Liver (tissue), 9 donors: ENCODE measurements around the gene PRPF19. TPM values are rescaled to one million over a fixed set of nuclear protein-coding genes. Genes with fewer than 3 reads are reported as not detected.

ENCODE experiments used
- DNase-seq: peaks from one replicate; pipeline ENCODE4 v3.0.0-alpha.2; 2017; ENCODE audit warnings: low spot score
- H3K27ac ChIP-seq, 2 donors: one replicate each; pipeline ENCODE4 v1.7.0; 2013; ENCODE audit warnings: inconsistent platforms in 2 of 2, low read length in 2 of 2, control low read depth in 1 of 2, low read depth in 1 of 2, mild to moderate bottlenecking in 1 of 2
- H3K27me3 ChIP-seq, 4 donors: one replicate each; pipeline versions ENCODE4 v1.6.1 to v1.7.0; 2013; ENCODE audit warnings: low read length in 3 of 4, inconsistent platforms in 1 of 4, mild to moderate bottlenecking in 1 of 4, moderate library complexity in 1 of 4; ENCODE audit not compliant: control insufficient read depth in 4 of 4, insufficient read depth in 4 of 4
- H3K36me3 ChIP-seq, 4 donors: one replicate each; pipeline versions ENCODE4 v1.6.1 to v1.7.0; 2013; ENCODE audit warnings: low read length in 3 of 4, mild to moderate bottlenecking in 3 of 4, low read depth in 1 of 4, moderate library complexity in 1 of 4; ENCODE audit not compliant: control insufficient read depth in 4 of 4, insufficient read depth in 3 of 4
- H3K4me1 ChIP-seq, 4 donors: one replicate each; pipeline versions ENCODE4 v1.6.1 to v1.7.0; 2013; ENCODE audit warnings: low read length in 3 of 4, mild to moderate bottlenecking in 3 of 4, moderate library complexity in 1 of 4; ENCODE audit not compliant: control insufficient read depth in 4 of 4, insufficient read depth in 4 of 4
- H3K4me3 ChIP-seq, 3 donors: one replicate each; pipeline versions ENCODE4 v1.6.1 to v1.7.0; 2013; ENCODE audit warnings: low read length in 3 of 3, control low read depth in 1 of 3, low read depth in 1 of 3, mild to moderate bottlenecking in 1 of 3
- H3K9ac ChIP-seq, 2 donors: one replicate each; pipeline ENCODE4 v1.7.0; 2013; ENCODE audit warnings: low read length in 2 of 2, mild to moderate bottlenecking in 2 of 2, moderate library complexity in 2 of 2, control low read depth in 1 of 2, low read depth in 1 of 2
- H3K9me3 ChIP-seq, 4 donors: one replicate each; pipeline versions ENCODE4 v1.6.1 to v1.7.0; 2013; ENCODE audit warnings: low read length in 3 of 4; ENCODE audit not compliant: control insufficient read depth in 4 of 4
- CTCF ChIP-seq: fragments of 150-350 bp; IDR thresholded peaks from 2 replicates; pipeline ENCODE4 v1.5.1; 2017; ENCODE audit warnings: improper control_type of control experiment, low read depth, low read length; ENCODE audit not compliant: missing input control
- EGR1 ChIP-seq, 2 donors: IDR thresholded peaks; 2 replicates each; pipeline ENCODE4 v1.6.1; 2016 to 2018; ENCODE audit warnings: antibody characterized with exemption in 2 of 2, low read depth in 2 of 2
- FOXA1 ChIP-seq: IDR thresholded peaks from 2 replicates; pipeline ENCODE4 v1.6.1; 2016; ENCODE audit warnings: antibody characterized with exemption
- FOXA2 ChIP-seq: IDR thresholded peaks from 2 replicates; pipeline ENCODE4 v1.6.1; 2016; ENCODE audit warnings: antibody characterized with exemption
- HNF4G ChIP-seq: IDR thresholded peaks from 2 replicates; pipeline ENCODE4 v1.6.1; 2016; ENCODE audit warnings: antibody characterized with exemption
- JUND ChIP-seq, 2 donors: IDR thresholded peaks; 2 replicates each; pipeline ENCODE4 v1.6.1; 2016; ENCODE audit warnings: antibody characterized with exemption in 2 of 2
- MAX ChIP-seq: IDR thresholded peaks from 2 replicates; pipeline ENCODE4 v1.6.1; 2016; ENCODE audit warnings: antibody characterized with exemption
- NR2F2 ChIP-seq: IDR thresholded peaks from 2 replicates; pipeline ENCODE4 v1.6.1; 2016; ENCODE audit warnings: antibody characterized with exemption
- RAD21 ChIP-seq, 2 donors: IDR thresholded peaks; 2 replicates each; pipeline ENCODE4 v1.6.1; 2016; ENCODE audit warnings: antibody characterized with exemption in 2 of 2, mild to moderate bottlenecking in 2 of 2
- REST ChIP-seq: IDR thresholded peaks from 2 replicates; pipeline ENCODE4 v1.6.1; 2016; ENCODE audit warnings: antibody characterized with exemption, mild to moderate bottlenecking
- RXRA ChIP-seq, 2 donors: IDR thresholded peaks; 2 replicates each; pipeline ENCODE4 v1.6.1; 2017 to 2018; ENCODE audit warnings: antibody characterized with exemption in 2 of 2, mild to moderate bottlenecking in 1 of 2
- SP1 ChIP-seq: IDR thresholded peaks from 2 replicates; pipeline ENCODE4 v1.6.1; 2018; ENCODE audit warnings: antibody characterized with exemption, mild to moderate bottlenecking
- TAF1 ChIP-seq: conservative IDR thresholded peaks from 2 replicates; pipeline ENCODE4 v1.6.1; 2016; ENCODE audit warnings: antibody characterized with exemption, mild to moderate bottlenecking
- YY1 ChIP-seq: IDR thresholded peaks from 2 replicates; pipeline ENCODE4 v1.6.1; 2016; ENCODE audit warnings: antibody characterized with exemption, mild to moderate bottlenecking
- WGBS: extraction: QIAGEN DNeasy Blood & Tissue Kit; methylation state at CpG from one replicate; pipeline ENCODE4 v1.1.7; 2013; 5-methylcytosine and 5-hydroxymethylcytosine counted together
- polyA plus RNA-seq, 2 donors: library from polyadenylated mRNA; stranded (reverse) in 1 of 2; unstranded in 1 of 2; fragments of 200-250 nt in 1 of 2; fragments of >200 nt in 1 of 2; fragmentation: Nextera tagmentation in 1 of 2; extraction: Ambion mirVana in 1 of 2; gene quantifications; one replicate each; pipeline versions ENCODE4 v1.2.1 to v1.2.3, GENCODE V29; 2013 to 2015
- total RNA-seq, 2 donors: library from RNA; depleted of rRNA; stranded (reverse); fragments of >200 nt; gene quantifications; one replicate each; pipeline ENCODE4 v1.2.3, GENCODE V29; 2014
- donor health status: healthy.
- donor health status: healthy.
- donor health status: healthy.
- donor health status: healthy.
- donor health status: healthy.

PRPF19 gene
- total and polyA plus RNA-seq, 4 donors, result 25.4 to 57.1 (median 40.4) TPM

DNA sequence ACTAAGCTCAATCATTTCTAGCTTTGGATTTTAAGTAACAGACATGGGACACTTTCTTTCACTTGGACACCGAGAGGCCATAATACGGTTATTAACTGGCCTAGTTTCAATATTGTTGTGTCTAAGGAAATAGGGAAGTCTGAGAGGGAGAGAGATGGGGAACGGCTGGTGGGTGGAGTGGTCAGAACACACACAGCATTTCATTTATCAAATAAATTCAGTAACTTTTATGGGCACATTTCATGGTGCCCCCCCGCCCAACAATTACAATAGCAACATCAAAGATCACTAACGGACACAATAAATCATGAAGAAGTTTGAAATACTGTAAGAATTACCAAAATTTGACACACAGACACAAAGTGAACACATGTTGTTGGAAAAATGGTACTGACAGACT is 10.7 kb downstream of the PRPF19 start:
- Histone ChIP-seq H3K9ac (no peak overlapping the region), H3K9me3 (no peaks in the 10 kb centered on the region), H3K4me1 (peaks cover 0 to 11% (median 5%) of the 10 kb centered on the region in 4 donors), H3K36me3 (peaks cover 8 to 81% (median 61%) of the 10 kb centered on the region in 4 donors), H3K4me3 (no peak overlapping the region), H3K27me3 (no peaks in the 10 kb centered on the region), H3K27ac (no peak overlapping the region)
- no peak for DNase-seq
- 91% methylated on average over 5 of the region's 5 CpGs for WGBS
- TF ChIP-seq NR2F2 (no peak), FOXA1 (no peak), HNF4G (no peak), SP1 (no peak), JUND (IDR thresholded peaks at IDR 0.05) (no peak), YY1 (no peak), MAX (no peak), RXRA (IDR thresholded peaks at IDR 0.05) (no peak)

DNA sequence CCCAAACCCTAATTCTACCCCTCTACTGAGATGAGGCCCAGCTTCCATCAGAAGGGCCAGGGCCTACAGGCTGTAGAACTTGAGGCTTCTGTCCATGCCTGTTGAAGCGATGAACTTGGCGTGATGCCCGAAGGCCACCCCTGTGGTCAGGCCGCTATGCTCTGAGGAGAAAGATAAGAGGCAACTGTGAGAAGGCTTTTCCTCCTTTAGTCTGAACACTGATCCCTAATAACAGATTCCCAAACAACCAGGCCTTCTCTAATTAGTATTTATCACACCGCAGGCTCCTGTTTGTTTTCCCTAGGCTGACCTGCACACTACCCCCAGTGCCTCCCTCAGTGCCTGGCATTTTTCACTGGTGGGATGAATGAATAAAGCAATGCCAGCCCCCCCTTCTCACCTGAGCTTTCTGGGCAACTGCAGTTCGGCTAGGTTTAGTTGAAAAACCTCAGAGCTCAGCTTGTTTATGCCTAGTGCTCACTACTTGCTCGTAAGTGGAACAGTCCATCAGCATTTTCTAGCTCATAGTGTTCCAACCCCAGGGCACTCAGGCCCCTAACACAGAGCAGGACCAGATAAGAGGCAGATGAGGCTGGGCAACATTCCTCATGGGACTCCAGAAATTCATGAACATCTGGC is 15.2 kb downstream of the PRPF19 start:
- 83% methylated on average over 7 of the region's 7 CpGs for WGBS
- H3K36me3 ChIP-seq, result peaks cover 2 to 53% (median 28%) of the 10 kb centered on the region in 4 donors
- H3K9me3 ChIP-seq, result no peaks in the 10 kb centered on the region
- no peak overlapping the region for H3K9ac ChIP-seq
- peaks cover 0 to 7% (median 0%) of the 10 kb centered on the region in 4 donors for H3K4me1 ChIP-seq
- peak; percentile 71 for DNase-seq
- H3K27me3 ChIP-seq, result no peaks in the 10 kb centered on the region
- no peak overlapping the region for H3K4me3 ChIP-seq
- TF ChIP-seq MAX, result no peak
- no peak for TF ChIP-seq RAD21 (IDR thresholded peaks at IDR 0.05)
- no peak for TF ChIP-seq FOXA2
- TF ChIP-seq REST, result no peak
- TF ChIP-seq SP1, result no peak
- TF ChIP-seq CTCF, result no peak
- no peak for TF ChIP-seq TAF1
- no peak for TF ChIP-seq EGR1 (IDR thresholded peaks at IDR 0.05; ENCODE audit: low read depth in 2 of 2)
- TF ChIP-seq NR2F2, result no peak
- no peak overlapping the region for H3K27ac ChIP-seq
